Activated gamma-delta T cell treated with anti-CD3 and anti-CD28 coated beads, Interleukin-2, amount 50 U/mL, for 16 hours (primary cell): ENCODE data around the gene MED9.
"Not testable (repeated sequence)": the region's sequence is repeated elsewhere in the genome, so short reads cannot be mapped to it uniquely, and the experiment has no call there.

ENCODE experiments used
- DNase-seq: peaks from one replicate; pipeline ENCODE4 v3.0.0-alpha.2; 2020; ENCODE audit warnings: low read depth

Gene MED9, protein sequence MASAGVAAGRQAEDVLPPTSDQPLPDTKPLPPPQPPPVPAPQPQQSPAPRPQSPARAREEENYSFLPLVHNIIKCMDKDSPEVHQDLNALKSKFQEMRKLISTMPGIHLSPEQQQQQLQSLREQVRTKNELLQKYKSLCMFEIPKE

DNA sequence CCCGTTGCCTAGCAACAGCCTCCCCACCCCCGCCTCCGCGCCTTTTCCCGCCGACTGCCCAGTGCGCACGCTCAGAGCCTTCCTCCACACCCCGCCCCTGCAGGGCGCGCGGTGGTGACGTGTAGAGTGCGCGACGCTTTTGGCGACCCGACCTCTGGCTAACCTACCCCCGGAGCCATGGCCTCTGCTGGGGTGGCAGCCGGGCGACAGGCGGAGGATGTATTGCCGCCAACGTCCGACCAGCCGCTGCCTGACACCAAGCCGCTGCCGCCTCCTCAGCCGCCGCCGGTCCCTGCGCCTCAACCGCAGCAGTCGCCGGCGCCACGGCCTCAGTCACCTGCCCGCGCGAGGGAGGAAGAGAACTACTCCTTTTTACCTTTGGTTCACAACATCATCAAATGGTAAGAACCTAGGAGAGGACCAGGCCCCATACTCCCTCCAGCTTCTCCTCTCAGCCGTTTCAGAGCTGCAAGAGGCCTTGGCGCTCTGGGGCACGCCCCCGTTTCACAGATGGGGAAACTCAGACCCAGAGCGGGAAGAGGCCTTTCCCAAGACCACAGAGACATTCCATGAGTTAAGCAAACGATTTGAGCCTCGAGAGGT lies at the start of gene MED9:
Gene MED9, plus strand, starts transcription at position 136 of the 603 bp plus-strand sequence. Its CDS starts 42 bp downstream, at position 178.
- peak; percentile 93 for DNase-seq

DNA sequence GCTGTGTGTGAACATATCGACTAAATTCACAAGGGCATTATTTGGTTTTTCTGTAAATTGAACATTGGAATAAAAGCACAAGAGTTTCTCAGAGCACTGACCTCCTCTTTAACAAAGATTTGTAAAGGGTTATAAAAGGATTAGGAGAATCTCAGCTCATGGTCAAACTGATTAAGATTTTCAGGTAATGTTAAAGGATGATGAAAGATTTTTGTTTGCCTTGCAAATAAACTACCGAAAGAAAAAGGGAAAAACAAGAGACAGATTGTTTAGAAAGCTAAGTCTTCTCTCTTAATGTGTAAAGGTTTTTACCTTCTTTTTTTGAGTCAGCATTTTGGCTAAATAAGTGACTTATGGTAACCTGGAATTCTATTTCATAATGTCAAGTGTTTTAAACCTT lies 47.6 kb upstream of the MED9 start:
- DNase-seq: no peak

DNA sequence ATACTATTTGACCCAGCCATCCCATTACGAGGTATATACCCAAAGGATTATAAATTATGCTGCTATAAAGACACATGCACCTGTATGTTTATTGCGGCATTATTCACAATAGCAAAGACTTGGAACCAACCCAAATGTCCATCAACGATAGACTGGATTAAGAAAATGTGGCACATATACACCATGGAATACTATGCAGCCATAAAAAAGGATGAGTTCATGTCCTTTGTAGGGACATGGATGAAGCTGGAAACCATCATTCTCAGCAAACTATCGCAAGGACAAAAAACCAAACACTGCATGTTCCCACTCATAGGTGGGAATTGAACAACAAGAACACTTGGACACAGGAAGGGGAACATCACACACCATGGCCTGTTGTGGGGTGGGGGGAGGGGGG lies 45.9 kb upstream of the MED9 start:
- DNase-seq: not testable (repeated sequence)

DNA sequence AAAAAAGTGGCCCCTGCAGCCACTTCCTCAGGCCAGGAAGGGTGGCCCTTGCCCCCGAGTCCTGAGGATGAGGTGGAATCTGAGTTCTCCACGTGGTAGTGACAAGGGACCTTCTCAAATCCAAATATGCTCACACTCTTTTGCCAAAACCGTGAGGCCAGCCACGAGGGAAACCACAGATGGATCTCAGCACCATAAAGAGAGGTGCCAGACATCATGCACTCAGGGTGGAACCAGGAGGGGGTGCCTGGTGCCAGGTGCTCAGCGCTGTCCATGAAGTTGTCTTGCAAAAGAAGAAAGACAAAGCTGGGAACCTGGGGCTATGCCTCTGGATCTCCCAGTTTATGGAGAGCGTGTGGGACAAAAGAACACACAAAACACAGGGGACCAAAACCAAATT lies 45.2 kb upstream of the MED9 start:
- no peak for DNase-seq

DNA sequence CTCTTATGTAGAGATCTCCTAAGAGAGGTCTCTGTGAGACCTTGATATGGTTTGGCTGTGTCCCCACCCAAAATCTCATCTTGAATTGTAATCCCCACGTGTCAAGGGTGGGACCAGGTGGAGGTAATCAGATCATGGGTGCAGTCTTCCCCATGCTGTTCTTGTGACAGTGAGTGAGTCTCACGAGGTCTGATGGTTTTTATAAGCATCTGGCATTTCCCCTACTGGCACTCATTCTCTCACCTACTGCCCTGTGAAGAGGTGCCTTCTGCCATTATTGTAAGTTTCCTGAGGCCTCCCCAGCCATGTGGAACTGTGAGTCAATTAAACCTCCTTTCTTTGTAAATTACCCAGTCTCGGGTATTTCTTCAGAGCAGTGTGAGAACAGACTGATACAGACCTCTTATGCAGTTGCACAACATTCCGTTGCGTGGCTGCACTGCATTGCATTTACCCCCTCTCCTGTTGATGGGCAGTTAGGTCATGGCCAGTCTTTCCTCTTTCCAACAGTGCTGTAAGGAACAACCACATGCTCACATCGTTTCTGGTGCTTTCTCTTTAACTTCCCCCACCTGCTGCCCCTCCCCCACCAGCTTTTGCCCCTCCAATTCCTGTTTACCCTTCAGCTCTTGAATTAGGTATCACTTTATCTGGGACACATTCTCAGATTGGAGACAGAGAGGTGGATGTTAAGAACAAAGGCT lies 43.6 kb upstream of the MED9 start:
- no peak for DNase-seq

DNA sequence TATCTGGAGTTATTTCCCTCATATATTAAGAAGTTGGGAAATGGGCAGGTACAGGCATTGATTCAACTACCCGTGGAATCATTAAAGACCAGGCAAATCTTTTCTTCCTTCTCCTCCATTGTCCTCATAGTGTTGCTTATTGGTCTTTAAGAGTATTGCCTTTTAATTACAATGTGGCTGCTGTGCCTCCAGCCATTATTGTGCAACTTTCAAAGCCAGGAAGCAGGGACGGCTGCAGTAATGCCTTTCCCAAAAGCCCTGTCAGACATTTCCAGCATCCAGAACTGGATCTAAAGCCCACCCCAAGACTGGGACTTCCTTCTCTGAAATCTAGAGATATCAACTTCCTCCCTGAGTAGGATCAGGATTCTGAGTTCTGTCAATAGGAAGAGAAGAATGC lies 42.3 kb upstream of the MED9 start:
- DNase-seq: no peak

DNA sequence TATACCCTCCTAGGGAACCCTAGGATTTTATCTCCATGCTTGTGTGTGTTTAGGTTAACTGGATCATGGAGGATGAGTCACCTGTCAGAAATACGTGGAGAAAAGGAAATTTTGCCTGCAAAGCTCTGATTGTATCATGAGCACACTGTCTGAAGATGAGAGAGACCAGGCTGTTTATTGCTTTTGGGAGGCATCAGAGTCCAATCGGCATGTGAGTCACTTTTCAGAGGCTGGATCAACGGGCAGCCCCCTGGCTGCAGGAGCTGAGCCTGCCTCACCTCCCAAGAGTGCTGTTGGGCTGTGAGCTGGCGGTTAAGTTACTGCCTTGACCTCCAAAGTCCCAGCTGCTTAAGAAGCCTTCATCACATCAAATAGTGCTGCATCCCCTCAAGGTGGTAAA lies 41.5 kb upstream of the MED9 start:
- DNase-seq: no peak

DNA sequence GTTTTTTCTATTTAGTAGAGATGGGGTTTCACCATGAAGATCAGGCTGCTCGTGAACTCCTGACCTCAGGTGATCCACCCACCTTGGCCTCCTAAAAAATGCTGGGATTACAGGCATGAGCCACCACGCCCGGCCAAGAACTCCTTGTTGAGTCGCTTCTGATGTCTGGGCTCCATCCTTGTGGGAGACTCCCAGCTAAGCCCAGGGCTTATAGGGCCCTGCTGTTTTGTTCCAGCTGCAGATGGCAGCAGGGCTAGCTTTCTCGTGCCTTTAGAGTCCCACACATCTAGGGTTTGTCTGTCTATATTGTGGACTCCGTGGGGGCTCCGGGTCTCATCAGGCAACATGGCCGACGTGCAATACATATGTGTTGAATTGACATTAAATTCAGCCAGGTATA lies 39.3 kb upstream of the MED9 start:
- no peak for DNase-seq

DNA sequence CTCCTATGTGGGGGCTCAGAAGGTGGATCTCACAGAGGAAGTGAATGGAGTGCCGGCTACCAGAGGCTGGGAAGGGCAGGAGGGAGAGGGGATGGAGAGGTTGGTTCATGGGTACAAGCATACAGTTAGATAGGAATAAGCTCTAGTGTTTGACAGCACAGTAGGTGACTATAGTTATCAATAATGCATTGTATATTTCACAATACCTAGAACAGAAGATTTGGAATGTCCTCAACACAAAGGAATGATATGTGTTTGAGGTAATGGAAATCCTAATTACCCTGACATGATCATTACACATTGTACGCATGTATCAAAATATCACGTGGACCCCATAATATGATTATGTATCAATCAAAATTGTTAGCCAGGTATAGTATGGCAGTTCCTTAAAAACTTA lies 38.9 kb upstream of the MED9 start:
- no peak for DNase-seq

DNA sequence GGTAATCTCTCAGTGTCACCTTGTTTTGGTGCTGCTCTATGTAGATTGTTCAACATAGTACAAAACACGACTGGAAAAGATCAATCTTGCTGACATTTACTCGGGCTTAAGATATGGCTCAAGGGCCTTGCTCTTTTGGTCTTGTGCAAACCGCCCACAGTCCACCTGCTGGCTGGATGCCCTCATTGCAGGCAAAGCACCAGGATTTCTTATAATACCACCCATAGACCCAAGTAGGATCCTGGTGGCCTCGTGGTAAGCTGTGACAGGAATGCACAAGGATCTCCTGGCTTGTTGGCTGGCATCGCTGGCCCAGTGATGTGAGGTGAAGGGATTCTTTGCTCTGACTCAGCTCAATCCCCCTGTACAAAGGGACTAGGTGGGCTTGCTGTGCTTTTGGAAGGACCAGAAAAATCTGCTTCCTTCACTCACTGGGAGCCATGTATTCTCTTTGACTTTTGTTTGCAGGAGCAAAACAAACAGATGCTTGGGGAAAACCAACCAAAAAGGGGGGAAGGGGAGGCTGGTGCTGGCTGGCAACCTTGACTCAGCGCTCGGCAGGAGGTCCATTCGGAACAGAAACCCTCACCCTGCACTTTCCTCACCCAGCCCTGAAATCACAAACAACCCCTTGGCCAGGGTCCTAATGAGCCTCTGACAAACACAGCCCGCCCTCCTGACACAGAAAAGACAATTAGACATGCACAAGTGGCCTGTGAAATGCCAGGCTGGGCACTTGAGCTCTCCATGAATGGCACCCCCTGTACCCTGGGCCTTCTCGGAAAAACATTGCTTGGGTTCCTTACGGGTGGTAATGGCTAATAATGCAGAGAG lies 36.6 kb upstream of the MED9 start:
- DNase-seq: peak; percentile 57

DNA sequence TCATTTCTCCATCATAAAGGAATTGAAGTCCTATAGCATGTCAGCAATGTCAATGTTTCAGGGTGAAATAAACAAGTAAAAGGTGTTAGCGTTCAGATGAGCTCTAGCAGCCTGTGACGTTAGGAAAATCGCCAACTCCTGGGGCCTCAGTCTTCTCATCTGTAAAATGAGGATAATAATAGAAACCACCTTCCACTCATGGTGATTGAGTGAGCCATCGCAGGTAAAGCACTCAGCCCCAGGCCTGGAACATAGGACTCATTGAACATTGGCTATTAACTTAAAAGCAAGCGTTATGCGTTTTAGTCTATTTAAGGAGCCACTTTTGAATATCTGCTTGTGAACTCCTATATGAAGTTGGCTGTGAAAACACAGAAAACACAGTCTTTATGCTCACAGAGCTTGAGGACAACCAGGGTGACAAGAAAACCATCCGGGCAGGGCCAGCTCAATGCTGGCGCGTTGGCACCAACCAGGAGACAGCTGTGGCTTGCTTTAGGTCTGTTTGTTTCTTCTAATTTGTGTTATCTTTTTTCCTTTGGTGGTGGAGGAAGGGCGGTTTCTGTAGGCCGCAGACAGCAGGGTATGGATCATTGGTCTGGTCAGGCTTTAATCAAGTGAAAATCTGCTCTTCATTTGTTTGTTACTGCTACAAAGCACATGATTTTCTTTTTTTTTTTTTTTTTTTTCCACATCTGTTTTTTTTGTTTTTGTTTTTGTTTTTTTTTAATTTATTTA lies 35.7 kb upstream of the MED9 start:
- DNase-seq: no peak

DNA sequence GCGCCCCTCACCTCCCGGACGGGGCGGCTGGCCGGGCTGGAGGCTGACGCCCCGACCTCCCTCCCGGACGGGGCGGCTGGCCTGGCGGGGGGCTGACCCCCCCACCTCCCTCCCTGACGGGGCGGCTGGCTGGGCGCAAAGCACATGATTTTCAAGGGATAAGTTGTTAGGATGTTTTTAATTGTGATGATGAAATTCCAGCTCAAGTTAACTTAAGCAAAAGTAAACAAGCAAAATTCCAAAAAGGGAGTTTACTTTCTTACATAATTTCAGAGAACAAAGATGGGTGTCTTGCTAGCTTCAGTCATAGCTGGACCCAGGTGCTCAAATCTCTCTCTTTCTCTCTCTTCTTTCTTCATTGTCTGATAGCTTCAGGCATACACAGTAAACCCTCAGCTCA lies 33.6 kb upstream of the MED9 start:
- DNase-seq: no peak

DNA sequence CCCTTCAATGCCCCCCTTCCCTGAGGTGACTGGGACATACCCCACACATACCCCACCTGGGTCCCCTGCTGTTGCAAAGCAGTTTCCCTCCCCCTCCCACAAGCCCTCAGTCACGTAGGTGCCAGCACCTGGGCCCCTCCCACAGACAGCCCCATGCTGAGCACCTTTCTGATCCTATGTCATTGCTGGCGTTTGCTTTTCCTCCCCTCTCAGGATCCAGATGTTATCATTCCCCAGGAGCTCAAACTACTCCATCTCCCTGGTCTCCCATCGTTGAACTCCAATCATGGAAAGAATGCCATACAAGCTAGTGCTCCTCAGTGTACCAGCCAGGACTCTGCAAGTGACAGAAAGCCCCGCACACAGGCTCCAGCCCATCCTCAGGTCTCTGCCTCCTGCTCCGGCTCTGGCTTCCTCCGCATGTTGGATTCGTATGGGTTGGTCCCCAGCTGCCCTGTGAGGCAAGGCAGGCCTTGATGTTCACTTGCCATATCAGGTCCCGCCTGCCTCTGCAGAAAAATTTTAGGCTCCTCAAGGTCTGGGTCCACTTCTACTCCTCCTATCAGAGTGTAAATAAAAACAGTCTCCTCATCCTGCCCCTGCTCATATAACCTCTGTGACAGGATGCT lies 31.4 kb upstream of the MED9 start:
- DNase-seq: no peak

DNA sequence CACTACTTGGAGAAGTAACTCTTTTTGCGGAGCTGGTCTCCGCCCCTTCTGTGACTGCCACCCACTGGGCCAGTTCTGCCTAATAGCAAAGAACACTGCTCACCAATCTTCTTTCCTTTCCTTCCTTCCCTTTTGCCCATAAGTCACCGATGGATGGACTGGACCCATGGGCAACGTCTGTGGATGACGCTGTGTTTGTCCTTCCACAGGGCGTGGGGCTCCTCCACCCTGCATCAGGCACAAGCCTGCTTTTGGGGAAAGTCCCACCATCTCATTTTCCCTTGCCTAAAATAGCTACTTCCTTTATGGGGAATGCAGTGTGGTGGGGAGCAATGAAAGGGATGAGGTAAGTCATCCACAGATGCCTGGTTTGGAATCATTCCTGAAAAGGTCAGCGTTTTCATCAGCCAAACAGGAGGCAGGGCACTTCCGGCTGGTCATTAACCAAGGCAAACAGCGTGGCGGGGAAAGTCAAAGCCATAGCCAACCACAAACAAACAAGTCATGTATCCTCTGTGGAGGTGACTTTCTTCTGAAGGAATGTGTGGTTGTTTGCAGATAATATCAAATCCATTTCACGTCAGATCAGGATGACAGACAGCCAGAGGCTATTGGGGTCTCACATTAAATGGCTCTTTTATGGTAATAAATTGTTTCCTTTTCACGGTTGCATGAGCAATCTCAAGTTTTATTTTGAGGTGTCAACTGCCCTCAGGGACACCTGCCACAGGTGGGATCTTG lies 30.7 kb upstream of the MED9 start:
- no peak for DNase-seq

DNA sequence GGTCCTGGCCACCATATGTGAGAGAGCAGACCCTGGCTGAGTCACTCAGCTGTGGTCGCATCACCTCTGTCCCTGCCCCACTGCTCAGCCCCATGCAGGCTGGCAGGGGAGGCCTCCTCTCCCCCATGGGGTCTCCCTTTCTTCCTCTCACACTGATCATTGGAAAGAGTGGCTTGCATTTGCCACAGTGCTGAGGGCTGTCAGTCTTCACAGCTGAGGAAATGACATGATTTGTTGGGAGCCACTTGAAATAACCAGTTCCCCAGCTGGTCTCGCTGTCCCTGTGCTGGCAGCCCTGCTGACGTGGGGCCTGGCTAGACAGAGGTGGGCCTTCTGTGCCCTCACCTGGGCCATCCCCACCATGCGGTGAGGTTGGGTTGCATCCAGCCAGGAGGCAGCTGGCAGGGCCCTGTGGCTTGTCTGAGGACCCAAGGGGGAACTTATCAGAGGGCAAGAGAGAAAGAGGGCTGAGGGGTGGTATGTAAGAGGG lies 30.1 kb upstream of the MED9 start:
- DNase-seq: no peak

DNA sequence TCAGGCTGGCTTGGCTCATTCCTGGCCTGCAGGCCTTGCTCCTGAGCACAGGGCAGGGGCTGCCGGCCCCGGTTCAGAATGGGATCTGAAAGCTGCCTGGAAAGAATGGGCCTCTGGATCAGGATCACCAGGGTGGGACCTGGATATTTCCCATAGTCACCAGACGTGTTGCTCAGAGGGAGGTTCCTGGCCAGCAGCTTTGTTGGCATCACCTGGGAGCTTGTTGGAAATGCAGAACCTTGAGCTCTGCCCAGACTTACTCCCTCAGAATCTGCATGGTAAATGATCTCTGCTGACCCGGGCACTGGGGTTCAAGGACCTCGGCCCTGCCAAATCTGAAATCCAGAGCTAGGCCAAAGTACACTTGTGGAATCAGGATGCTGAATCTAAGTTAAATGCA lies 29.5 kb upstream of the MED9 start:
- DNase-seq: no peak

DNA sequence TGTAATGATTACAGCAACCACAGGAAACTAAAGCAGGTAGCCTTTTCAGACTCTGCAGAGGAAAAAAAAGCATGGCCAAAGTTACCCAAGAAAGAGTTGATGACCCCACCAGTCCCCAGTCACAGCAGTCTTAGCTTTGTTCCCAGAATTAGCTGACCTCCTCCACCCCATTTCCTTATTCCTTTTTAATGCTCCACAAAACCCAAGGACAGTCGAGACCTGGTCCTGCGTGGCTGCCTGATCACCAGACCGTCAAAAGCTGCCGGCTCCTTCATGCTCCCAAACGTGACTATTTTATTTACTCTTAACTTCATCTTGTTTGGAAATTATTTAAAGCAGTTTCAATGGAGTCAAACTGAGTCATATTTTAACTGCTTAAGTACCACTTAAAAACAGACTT lies 28.7 kb upstream of the MED9 start:
- no peak for DNase-seq

DNA sequence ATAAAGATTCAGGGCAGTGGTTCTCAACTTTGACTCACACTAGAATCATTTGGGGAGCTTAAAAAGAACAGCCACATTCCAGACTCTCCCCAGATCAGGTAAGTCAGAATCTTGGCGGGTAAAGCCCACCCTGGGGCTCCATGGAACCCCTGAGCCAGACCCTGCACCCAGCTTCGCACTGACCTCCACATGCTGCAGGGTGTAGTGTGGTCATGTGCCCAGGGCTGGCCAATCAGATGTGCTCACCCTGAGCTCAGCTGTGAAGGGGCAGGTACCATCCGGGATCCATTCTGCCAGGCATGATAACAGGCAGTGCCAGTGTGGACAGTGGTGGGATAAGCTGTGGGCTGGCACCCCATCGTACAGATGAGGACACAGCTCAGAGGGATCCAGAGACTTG lies 28.1 kb upstream of the MED9 start:
- no peak for DNase-seq

DNA sequence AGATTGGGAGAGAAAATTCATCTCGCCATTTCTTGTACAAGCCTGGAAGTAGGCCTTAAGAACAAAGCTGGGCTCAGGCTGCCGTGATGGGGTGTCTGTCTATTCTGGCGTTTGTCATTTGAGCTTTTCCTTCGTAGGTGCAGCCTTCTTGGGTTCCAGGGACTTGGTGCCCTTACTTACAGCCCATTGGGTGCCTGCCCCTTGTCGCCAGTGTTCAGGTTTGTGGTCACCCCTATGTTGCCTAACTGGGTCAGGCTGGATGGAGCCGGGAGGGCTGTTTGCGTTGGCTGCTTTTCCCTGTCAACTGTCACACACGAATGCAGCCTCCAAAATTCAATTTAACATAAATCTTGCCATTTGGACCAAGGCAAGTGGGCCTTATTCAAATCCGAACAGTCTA lies 23.7 kb upstream of the MED9 start:
- DNase-seq: no peak

DNA sequence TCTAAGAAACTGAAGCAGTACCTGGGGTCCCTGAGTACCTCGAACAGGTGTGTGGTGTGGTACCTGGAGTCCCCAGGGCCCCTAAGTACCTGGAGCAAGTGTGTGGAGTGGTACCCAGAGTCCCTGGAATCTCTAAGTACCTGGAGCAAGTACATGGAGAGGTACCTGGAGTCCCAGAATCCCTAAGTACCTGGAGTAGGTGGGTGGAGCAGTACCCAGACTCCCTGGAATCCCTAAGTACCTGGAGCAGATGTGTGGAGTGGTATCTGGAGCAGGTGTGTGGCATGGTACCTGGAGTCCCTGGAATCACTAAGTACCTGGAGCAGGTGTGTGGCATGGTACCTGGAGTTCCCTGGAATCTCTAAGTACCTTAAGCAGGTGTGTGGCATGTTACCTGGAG lies 22.5 kb upstream of the MED9 start:
- no peak for DNase-seq

DNA sequence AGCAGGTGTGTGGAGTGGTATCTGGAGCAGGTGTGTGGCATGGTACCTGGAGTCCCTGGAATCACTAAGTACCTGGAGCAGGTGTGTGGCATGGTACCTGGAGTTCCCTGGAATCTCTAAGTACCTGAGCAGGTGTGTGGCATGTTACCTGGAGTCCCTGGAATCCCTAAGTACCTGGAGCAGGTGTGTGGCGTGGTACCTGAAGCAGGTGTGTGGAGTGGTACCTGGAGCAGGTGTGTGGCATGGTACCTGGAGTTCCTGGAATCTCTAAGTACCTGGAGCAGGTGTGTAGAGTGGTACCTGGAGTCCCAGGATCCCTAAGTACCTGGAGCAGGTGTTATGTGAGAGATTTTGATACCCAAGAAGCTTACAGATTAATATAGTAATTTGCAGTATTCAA lies 22.1 kb upstream of the MED9 start:
- DNase-seq: not testable (repeated sequence)
